Inflammatory macrophage (primary cell): Measurements from ENCODE around the gene PCDHB11.
A peak's percentile ranks its signal among the peaks of the same experiment; 100 is the strongest.
"Not testable (repeated sequence)": the region's sequence is repeated elsewhere in the genome, so short reads cannot be mapped to it uniquely, and the experiment has no call there.

Experiments used
- DNase-seq, 2 donors: peaks; one replicate each; pipeline ENCODE4 v3.0.0-alpha.2; 2020 to 2022

Gene PCDHB11

DNA sequence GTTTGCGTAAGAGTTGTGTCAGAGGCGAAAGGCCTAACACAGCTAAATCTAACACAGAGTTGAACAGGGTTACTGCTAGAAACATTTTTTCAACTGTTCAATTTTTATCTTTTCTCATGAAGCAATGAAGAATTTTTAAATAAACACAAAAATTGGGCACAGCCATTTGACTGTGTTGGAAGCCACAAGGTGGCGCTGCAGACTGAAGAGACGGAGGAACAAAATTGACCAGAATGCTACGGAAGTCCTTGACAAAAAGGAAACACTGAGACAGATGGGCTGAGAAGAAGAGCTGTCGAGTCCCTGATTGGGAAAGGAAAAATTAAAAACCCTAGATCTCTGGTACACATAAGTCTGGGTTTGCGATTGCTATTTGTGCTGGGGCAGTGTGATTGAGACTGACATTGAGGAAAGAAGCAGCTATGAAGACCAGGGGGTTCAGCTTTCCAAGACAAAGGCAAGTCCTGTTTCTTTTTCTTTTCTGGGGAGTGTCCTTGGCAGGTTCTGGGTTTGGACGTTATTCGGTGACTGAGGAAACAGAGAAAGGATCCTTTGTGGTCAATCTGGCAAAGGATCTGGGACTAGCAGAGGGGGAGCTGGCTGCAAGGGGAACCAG lies 12.4 kb upstream of the PCDHB11 start, which contains the start of gene PCDHB9:
Gene PCDHB9 (plus strand): TSS at position 265 of the 616 bp plus-strand sequence. CDS start 158 bp downstream, at position 423.
- DNase-seq, result no peak

DNA sequence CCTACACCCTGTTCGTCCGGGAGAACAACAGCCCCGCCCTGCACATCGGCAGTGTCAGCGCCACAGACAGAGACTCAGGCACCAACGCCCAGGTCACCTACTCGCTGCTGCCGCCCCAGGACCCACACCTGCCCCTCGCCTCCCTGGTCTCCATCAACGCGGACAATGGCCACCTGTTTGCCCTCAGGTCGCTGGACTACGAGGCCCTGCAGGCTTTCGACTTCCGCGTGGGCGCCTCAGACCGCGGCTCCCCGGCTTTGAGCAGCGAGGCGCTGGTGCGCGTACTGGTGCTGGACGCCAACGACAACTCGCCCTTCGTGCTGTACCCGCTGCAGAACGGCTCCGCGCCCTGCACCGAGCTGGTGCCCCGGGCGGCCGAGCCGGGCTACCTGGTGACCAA lies 10.7 kb upstream of the PCDHB11 start:
- DNase-seq, result not testable (repeated sequence)

DNA sequence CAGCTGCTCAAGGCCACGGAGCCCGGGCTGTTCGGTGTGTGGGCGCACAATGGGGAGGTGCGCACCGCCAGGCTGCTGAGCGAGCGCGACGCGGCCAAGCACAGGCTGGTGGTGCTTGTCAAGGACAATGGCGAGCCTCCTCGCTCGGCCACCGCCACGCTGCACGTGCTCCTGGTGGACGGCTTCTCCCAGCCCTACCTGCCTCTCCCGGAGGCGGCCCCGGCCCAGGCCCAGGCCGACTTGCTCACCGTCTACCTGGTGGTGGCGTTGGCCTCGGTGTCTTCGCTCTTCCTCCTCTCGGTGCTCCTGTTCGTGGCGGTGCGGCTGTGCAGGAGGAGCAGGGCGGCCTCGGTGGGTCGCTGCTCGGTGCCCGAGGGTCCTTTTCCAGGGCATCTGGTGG lies 10.3 kb upstream of the PCDHB11 start:
- DNase-seq, result not testable (repeated sequence)

DNA sequence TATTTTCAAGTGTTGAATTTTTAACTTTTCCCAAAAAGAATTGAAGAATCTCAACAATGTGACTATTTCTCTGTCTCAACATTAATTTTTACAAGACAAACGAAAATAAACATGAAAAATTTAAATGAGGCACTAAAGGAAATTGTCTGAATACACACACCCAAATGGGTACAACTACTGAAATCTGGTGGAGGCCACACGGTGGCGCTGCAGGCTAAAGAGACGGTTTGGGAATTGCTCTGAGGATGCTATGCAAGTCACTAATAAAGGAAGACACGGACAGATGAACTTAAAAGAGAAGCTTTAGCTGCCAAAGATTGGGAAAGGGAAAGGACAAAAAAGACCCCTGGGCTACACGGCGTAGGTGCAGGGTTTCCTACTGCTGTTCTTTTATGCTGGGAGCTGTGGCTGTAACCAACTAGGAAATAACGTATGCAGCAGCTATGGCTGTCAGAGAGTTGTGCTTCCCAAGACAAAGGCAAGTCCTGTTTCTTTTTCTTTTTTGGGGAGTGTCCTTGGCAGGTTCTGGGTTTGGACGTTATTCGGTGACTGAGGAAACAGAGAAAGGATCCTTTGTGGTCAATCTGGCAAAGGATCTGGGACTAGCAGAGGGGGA lies 7.2 kb upstream of the PCDHB11 start, which contains the start of gene PCDHB10:
Gene PCDHB10 (plus strand): TSS at position 244 of the 616 bp plus-strand sequence. CDS start 200 bp downstream, at position 444.
- peak in 1 of 2 donors; percentile 17 for DNase-seq

DNA sequence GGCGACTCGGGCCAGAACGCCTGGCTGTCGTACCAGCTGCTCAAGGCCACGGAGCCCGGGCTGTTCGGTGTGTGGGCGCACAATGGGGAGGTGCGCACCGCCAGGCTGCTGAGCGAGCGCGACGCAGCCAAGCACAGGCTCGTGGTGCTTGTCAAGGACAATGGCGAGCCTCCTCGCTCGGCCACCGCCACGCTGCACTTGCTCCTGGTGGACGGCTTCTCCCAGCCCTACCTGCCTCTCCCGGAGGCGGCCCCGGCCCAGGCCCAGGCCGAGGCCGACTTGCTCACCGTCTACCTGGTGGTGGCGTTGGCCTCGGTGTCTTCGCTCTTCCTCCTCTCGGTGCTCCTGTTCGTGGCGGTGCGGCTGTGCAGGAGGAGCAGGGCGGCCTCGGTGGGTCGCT lies 5.1 kb upstream of the PCDHB11 start:
- DNase-seq, result not testable (repeated sequence)

DNA sequence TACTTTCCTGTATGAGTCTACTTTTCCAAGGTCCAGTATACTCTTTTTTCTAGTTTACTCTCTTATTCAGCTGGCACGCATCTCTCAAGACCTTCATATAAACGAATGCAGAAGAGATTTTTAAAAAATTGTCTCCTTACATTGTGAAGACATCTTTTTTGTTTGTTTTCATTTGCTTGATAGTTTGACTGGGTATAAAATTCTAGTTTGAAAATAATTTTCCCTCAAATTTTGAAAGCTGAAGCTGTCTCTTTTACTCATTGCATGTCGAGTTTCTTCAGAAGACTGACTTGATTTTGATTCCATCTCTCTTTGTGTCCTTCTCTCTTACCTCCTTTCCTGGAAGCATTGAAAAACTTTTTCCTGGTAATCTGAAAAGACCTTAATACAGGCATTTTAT lies 3.1 kb upstream of the PCDHB11 start:
- no peak for DNase-seq

DNA sequence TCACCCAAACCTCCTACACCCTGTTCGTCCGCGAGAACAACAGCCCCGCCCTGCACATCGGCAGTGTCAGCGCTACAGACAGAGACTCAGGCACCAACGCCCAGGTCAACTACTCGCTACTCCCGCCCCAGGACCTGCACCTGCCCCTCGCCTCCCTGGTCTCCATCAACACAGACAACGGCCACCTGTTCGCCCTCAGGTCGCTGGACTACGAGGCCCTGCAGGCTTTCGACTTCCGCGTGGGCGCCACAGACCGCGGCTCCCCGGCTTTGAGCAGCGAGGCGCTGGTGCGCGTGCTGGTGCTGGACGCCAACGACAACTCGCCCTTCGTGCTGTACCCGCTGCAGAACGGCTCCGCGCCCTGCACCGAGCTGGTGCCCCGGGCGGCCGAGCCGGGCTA lies 1.7 kb downstream of the PCDHB11 start:
- DNase-seq, result not testable (repeated sequence)

DNA sequence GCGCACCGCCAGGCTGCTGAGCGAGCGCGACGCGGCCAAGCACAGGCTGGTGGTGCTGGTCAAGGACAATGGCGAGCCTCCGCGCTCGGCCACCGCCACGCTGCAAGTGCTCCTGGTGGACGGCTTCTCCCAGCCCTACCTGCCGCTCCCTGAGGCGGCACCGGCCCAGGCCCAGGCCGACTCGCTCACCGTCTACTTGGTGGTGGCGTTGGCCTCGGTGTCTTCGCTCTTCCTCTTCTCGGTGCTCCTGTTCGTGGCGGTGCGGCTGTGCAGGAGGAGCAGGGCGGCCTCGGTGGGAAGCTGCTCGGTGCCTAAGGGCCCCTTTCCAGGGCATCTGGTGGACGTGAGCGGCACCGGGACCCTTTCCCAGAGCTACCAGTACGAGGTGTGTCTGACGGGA lies 2.2 kb downstream of the PCDHB11 start:
- not testable (repeated sequence) for DNase-seq

DNA sequence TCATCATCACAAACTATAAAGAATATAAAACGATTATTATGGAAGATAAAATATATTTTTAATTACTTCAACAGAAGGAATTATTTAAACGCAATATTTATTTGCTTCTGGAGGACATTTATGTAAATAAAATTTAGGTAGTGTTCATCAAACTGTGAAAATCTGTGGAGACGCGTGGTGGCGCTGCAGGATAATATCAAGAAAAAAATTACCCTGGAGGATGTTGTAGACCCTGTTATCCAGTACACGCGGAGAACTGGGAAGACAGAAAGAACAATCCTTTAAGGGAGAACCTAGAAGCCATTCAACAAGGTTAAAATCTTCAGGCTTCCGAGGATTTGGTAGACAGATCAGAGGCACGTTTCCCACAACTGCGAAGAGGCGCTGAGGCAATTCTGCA lies 9.1 kb downstream of the PCDHB11 start, which contains the start of gene PCDHB12:
Gene PCDHB12 (plus strand): TSS at position 242 of the 400 bp plus-strand sequence. CDS start 189 bp downstream, outside the sequence.
- DNase-seq, result no peak

DNA sequence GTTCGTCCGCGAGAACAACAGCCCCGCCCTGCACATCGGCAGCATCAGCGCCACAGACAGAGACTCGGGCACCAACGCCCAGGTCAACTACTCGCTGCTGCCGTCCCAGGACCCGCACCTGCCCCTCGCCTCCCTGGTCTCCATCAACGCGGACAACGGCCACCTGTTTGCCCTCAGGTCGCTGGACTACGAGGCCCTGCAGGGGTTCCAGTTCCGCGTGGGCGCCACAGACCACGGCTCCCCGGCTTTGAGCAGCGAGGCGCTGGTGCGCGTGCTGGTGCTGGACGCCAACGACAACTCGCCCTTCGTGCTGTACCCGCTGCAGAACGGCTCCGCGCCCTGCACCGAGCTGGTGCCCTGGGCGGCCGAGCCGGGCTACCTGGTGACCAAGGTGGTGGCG lies 10.9 kb downstream of the PCDHB11 start:
- not testable (repeated sequence) for DNase-seq

DNA sequence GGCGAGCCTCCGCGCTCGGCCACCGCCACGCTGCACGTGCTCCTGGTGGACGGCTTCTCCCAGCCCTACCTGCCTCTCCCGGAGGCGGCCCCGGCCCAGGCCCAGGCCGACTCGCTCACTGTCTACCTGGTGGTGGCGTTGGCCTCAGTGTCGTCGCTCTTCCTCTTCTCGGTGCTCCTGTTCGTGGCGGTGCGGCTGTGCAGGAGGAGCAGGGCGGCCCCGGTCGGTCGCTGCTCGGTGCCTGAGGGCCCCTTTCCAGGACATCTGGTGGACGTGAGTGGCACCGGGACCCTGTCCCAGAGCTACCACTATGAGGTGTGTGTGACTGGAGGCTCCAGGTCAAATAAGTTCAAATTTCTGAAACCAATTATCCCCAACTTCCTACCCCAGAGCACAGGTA lies 11.4 kb downstream of the PCDHB11 start:
- not testable (repeated sequence) for DNase-seq

DNA sequence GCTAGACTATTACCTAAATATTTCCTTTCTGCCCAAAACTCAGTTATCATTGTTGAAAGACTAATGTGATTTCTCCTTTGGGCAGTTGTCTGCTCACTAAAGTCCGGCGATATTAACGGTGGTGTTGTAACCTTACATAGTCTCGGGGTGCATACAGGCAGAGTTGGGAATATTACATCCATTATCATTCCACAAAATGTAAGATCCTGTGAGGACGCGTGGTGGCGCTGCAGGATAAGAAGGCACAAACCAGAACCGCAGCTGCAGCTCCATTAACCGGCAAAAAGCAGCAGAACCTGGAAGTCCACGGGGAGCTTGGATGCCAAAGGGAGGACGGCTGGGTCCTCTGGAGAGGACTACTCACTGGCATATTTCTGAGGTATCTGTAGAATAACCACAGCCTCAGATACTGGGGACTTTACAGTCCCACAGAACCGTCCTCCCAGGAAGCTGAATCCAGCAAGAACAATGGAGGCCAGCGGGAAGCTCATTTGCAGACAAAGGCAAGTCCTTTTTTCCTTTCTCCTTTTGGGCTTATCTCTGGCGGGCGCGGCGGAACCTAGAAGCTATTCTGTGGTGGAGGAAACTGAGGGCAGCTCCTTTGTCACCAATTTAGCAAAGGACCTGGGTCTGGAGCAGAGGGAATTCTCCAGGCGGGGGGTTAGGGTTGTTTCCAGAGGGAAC lies 14.4 kb downstream of the PCDHB11 start, which contains the start of gene PCDHB13:
Gene PCDHB13 (plus strand): TSS at position 264 of the 684 bp plus-strand sequence. CDS start 205 bp downstream, at position 469.
- DNase-seq, result not testable (repeated sequence)

DNA sequence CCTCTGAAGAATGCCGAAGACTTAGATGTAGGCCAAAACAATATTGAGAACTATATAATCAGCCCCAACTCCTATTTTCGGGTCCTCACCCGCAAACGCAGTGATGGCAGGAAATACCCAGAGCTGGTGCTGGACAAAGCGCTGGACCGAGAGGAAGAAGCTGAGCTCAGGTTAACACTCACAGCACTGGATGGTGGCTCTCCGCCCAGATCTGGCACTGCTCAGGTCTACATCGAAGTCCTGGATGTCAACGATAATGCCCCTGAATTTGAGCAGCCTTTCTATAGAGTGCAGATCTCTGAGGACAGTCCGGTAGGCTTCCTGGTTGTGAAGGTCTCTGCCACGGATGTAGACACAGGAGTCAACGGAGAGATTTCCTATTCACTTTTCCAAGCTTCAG lies 15.2 kb downstream of the PCDHB11 start:
- not testable (repeated sequence) for DNase-seq

DNA sequence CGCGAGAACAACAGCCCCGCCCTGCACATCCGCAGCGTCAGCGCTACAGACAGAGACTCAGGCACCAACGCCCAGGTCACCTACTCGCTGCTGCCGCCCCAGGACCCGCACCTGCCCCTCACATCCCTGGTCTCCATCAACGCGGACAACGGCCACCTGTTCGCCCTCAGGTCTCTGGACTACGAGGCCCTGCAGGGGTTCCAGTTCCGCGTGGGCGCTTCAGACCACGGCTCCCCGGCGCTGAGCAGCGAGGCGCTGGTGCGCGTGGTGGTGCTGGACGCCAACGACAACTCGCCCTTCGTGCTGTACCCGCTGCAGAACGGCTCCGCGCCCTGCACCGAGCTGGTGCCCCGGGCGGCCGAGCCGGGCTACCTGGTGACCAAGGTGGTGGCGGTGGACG lies 16.1 kb downstream of the PCDHB11 start:
- not testable (repeated sequence) for DNase-seq

DNA sequence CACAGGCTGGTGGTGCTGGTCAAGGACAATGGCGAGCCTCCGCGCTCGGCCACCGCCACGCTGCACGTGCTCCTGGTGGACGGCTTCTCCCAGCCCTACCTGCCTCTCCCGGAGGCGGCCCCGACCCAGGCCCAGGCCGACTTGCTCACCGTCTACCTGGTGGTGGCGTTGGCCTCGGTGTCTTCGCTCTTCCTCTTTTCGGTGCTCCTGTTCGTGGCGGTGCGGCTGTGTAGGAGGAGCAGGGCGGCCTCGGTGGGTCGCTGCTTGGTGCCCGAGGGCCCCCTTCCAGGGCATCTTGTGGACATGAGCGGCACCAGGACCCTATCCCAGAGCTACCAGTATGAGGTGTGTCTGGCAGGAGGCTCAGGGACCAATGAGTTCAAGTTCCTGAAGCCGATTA lies 16.6 kb downstream of the PCDHB11 start:
- DNase-seq, result not testable (repeated sequence)

DNA sequence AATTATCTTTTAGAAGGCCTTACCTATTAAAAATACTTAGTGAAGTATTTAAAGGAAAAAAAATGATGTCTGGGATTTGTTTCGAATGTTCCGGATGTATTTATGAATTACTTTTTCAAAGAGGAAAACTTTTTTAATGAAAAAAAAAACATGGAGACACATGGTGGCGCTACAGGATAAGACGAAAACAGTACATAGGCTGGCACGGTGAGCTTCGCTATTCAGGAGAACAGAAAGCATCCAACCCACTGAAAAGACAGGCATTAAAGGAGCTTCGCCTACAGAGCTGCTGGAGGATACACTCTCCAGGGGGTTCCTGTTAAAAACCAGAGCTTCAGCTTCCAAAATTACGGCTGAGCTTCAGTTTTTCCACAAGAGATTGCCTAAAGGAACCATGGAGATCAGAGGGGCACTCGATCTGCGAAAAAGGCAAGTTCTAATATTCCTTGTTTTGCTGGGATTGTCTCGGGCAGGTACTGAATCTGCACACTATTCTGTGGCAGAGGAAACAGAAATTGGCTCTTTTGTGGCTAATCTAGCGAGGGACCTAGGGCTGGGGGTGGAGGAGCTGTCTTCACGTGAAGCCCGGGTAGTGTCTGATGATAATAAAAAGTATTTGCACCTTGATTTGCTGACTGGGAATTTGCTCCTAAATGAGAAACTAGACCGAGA lies 23.8 kb downstream of the PCDHB11 start, which contains the start of gene PCDHB14:
Gene PCDHB14 (plus strand): TSS at position 232 of the 672 bp plus-strand sequence. CDS start 163 bp downstream, at position 395.
- DNase-seq, result no peak

DNA sequence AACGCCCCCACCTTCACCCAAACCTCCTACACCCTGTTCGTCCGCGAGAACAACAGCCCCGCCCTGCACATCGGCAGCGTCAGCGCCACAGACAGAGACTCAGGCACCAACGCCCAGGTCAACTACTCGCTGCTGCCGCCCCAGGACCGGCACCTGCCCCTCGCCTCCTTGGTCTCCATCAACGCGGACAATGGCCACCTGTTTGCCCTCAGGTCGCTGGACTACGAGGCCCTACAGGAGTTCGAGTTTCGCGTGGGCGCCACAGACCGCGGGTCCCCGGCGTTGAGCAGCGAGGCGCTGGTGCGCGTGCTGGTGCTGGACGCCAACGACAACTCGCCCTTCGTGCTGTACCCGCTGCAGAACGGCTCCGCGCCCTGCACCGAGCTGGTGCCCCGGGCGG lies 25.4 kb downstream of the PCDHB11 start:
- DNase-seq, result not testable (repeated sequence)

DNA sequence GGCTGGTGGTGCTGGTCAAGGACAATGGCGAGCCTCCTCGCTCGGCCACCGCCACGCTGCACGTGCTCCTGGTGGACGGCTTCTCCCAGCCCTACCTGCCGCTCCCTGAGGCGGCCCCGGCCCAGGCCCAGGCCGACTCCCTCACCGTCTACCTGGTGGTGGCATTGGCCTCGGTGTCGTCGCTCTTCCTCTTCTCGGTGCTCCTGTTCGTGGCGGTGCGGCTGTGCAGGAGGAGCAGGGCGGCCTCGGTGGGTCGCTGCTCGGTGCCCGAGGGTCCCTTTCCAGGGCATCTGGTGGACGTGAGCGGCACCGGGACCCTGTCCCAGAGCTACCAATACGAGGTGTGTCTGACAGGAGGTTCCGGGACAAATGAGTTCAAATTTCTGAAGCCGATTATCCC lies 26.0 kb downstream of the PCDHB11 start:
- DNase-seq, result not testable (repeated sequence)

DNA sequence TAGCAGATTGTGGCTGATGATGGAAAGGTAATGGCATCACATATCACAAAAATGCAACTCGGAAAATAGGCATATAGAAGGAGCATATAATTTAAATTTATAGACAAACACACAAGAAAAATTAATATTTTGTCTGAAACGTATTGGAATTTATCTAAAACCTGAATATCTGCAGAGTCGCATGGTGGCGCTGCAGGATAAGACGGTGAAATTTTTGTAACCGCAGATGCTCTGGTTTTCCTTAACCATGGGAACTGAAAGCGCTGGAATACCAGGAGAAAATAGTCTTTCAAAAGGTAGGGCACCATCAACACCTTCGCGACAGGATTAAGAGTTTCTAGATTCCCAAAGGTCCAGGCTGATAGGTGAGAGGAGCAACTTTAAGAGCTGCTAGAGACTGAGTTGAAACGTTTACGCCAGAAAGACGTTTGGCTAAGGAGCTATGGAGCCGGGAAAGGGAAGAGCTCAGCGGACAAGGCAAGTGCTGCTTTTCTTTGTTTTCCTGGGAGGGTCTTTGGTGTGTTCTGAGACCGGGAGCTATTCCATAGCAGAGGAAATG lies 34.8 kb downstream of the PCDHB11 start:
- DNase-seq, result no peak

DNA sequence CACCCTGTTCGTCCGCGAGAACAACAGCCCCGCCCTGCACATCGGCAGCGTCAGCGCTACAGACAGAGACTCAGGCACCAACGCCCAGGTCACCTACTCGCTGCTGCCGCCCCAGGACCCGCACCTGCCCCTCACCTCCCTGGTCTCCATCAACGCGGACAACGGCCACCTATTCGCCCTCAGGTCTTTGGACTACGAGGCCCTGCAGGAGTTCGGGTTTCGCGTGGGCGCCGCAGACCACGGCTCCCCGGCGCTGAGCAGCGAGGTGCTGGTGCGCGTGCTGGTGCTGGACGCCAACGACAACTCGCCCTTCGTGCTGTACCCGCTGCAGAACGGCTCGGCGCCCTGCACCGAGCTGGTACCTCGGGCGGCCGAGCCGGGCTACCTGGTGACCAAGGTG lies 36.5 kb downstream of the PCDHB11 start:
- not testable (repeated sequence) for DNase-seq

DNA sequence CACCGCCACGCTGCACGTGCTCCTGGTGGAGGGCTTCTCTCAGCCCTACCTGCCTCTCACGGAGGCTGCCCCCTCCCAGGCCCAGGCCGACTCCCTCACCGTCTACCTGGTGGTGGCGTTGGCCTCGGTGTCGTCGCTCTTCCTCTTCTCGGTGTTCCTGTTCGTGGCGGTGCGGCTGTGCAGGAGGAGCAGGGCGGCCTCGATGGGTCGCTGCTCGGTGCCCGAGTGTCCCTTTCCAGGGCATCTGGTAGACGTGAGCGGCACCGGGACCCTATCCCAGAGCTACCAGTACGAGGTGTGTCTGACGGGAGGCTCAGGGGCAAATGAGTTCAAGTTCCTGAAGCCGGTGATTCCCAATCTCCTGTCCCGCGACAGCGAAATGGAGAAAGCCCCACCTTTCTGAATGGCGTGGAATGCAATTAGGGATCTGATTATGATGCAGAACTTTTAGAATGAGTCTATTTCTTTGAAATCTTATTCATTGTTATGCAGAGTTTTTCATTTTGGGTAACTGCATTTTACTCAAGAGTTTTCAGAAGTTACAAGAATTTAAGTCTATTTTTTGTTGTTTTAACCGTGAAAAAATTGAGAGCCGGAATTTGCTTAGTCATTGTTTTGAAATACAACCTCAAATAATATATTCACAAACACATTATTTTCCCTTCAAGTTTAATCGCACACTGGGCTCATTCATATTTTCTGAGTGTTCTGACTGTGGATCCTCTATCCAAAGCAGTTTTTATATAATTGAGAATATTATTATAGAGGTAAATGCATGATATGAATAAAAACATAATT lies 37.3 kb downstream of the PCDHB11 start:
- no peak for DNase-seq
